ENCODE results near the gene RPP14. TPM values are rescaled to one million over a fixed set of nuclear protein-coding genes. Genes with fewer than 3 reads are reported as not detected.

RPP14 gene
- polyA plus RNA-seq, 2 of the 4 experiments (the other 2 are of a cell fraction): 13.2 to 21.5 TPM

GRCh38 chr3:58329150-58329921 is 23.3 kb downstream of the RPP14 start:
- WGBS (ENCODE audit: missing lambda C conversion rate): 78% methylated on average over 8 of the region's 8 CpGs
- ATAC-seq (no peak), FAIRE-seq (no peak)

GRCh38 chr3:58329922-58330413 is 23.9 kb downstream of the RPP14 start:
- no peak for ATAC-seq
- POLR2A ChIA-PET: no interaction called here
- Histone ChIP-seq H3K4me3 (no peak overlapping the region), H3K4me2 (no peak overlapping the region), H3K4me1 (peaks cover 16% of the 10 kb centered on the region; the same call in 2 of the 3 replicates), H3K9me3 (no peaks in the 10 kb centered on the region), H3K27ac (no peak overlapping the region)
- CTCF ChIA-PET: interaction anchor here (1.4 kb wide), 1 partner anchor 300 kb away, joined by 3 read pairs; no protein-coding TSS in a partner anchor
- no peak for DNase-seq (ENCODE audit: low read depth in 1 of 2, low spot score in 1 of 2)
- WGBS (ENCODE audit: missing lambda C conversion rate): 81% methylated on average over 5 of the region's 5 CpGs
- no peak for FAIRE-seq
- no peak for TF ChIP-seq CEBPB (IDR thresholded peaks at IDR 0.05)
- TF ChIP-seq HOXA7 (CRISPR knock-in tag; IDR thresholded peaks at IDR 0.05): no peak
- no peak for TF ChIP-seq ELK1 (IDR thresholded peaks at IDR 0.05; ENCODE audit: low read depth, low read length)
- no peak for TF ChIP-seq PHF8 (IDR thresholded peaks at IDR 0.05; ENCODE audit: borderline replicate concordance, low read depth)
- no peak for TF ChIP-seq ZC3H11A (IDR thresholded peaks at IDR 0.05)
- no peak for TF ChIP-seq NFE2L2 (conservative IDR thresholded peaks at IDR 0.05; ENCODE audit: low read length)

More at GRCh38 chr3:58329150-58329921, 23.3 kb downstream of the RPP14 start:
- Histone ChIP-seq H3K27ac (no peak overlapping the region), H3K4me3 (no peak overlapping the region), H3K9me3 (no peaks in the 10 kb centered on the region), H3K4me1 (peaks cover 11% of the 10 kb centered on the region; the same call in 2 of the 3 replicates), H3K4me2 (no peak overlapping the region)
- POLR2A ChIA-PET: no interaction called here
- no peak for TF ChIP-seq HDAC2 (IDR thresholded peaks at IDR 0.05)
- no peak for TF ChIP-seq GATA3 (IDR thresholded peaks at IDR 0.05; ENCODE audit: borderline replicate concordance)
- TF ChIP-seq SMC3 (IDR thresholded peaks at IDR 0.05): no peak
- TF ChIP-seq FOSL2 (IDR thresholded peaks at IDR 0.05): no peak
- TF ChIP-seq FOSL2 (CRISPR knock-in tag; IDR thresholded peaks at IDR 0.05): no peak
- no peak for TF ChIP-seq RAD21 (conservative IDR thresholded peaks at IDR 0.05 in 1 of 2, IDR thresholded peaks at IDR 0.05 in 1 of 2)
- no peak for TF ChIP-seq EHMT2 (IDR thresholded peaks at IDR 0.05; ENCODE audit: low read depth)
- no peak for TF ChIP-seq POLR2A (IDR thresholded peaks at IDR 0.05; ENCODE audit: low read length)
- TF ChIP-seq MAZ (IDR thresholded peaks at IDR 0.05; ENCODE audit: borderline replicate concordance, low read depth, low read length): no peak
- no peak for TF ChIP-seq ZC3H11A (IDR thresholded peaks at IDR 0.05)
- TF ChIP-seq TP53 (CRISPR knock-in tag; IDR thresholded peaks at IDR 0.05): no peak
- TF ChIP-seq KDM5A (IDR thresholded peaks at IDR 0.05): no peak
- TF ChIP-seq PBX3 (IDR thresholded peaks at IDR 0.05): no peak
- no peak for TF ChIP-seq JUNB (IDR thresholded peaks at IDR 0.05)
- no peak for TF ChIP-seq E2F6 (IDR thresholded peaks at IDR 0.05; ENCODE audit: borderline replicate concordance, low read depth)
- no peak for TF ChIP-seq CHD4 (IDR thresholded peaks at IDR 0.05; ENCODE audit: borderline replicate concordance)
- no peak for TF ChIP-seq ZNF302 (CRISPR knock-in tag; IDR thresholded peaks at IDR 0.05)
- no peak for TF ChIP-seq MYC (IDR thresholded peaks at IDR 0.05; ENCODE audit: borderline replicate concordance, low read length)
- no peak for TF ChIP-seq CTCF (IDR thresholded peaks at IDR 0.05)
- TF ChIP-seq TFCP2L1 (CRISPR knock-in tag; IDR thresholded peaks at IDR 0.05): no peak
- no peak for TF ChIP-seq RNF2 (IDR thresholded peaks at IDR 0.05; ENCODE audit: borderline replicate concordance, low read depth)
- no peak for DNase-seq (ENCODE audit: low read depth in 1 of 2, low spot score in 1 of 2)
- CTCF ChIA-PET: interaction anchor here (1.4 kb wide), 1 partner anchor 300 kb away, joined by 3 read pairs; no protein-coding TSS in a partner anchor
